Measurements from ENCODE around the gene MAPK6. TPM values are rescaled to one million over a fixed set of nuclear protein-coding genes. Genes with fewer than 3 reads are reported as not detected.

The MAPK6 gene
- total RNA-seq, 1 donor from 2014 or later, result 128 TPM

GRCh38 chr15:52083603-52084002 is 64.6 kb downstream of the MAPK6 start:
- no peak for DNase-seq (ENCODE audit: low spot score)
- Mint-ChIP-seq H3K36me3 (no peaks in the 10 kb centered on the region), H3K4me3 (no peak overlapping the region), H3K27ac (no peak overlapping the region), H3K9me3 (no peaks in the 10 kb centered on the region), H3K4me1 (peaks cover 5% of the 10 kb centered on the region), H3K27me3 (ENCODE audit: insufficient read depth, low read depth) (peaks cover 5% of the 10 kb centered on the region)
- H3K27me3 ChIP-seq, result no peaks in the 10 kb centered on the region
- H2AFZ ChIP-seq (replicated peaks), result no peak overlapping the region
- no peaks in the 10 kb centered on the region for H4K20me1 ChIP-seq (ENCODE audit: low read depth)
- peaks cover 14% of the 10 kb centered on the region for H3K4me1 ChIP-seq
- H3F3A ChIP-seq (ENCODE audit: low read depth), result no peaks in the 10 kb centered on the region
- TF ChIP-seq CTCF (IDR thresholded peaks at IDR 0.05) (no peak), EZH2 (IDR thresholded peaks at IDR 0.05) (no peak), EZH2phosphoT487 (IDR thresholded peaks at IDR 0.05) (no peak)
- H3K79me2 ChIP-seq (ENCODE audit: low read depth), result no peaks in the 10 kb centered on the region
- no peaks in the 10 kb centered on the region for H3K9me3 ChIP-seq (ENCODE audit: low read depth)
- no peak overlapping the region for H3K9ac ChIP-seq
- no peaks in the 10 kb centered on the region for H3K36me3 ChIP-seq
- H3K4me3 ChIP-seq, result no peak overlapping the region
- no peak overlapping the region for H3K4me2 ChIP-seq
- no peak overlapping the region for H3K27ac ChIP-seq

- no peaks in the 10 kb centered on the region for H3K36me3 ChIP-seq
- H3K4me3 Mint-ChIP-seq, result no peak overlapping the region
These were observed 66.3 kb downstream of the MAPK6 start for GRCh38 chr15:52085299-52085698.

DNA sequence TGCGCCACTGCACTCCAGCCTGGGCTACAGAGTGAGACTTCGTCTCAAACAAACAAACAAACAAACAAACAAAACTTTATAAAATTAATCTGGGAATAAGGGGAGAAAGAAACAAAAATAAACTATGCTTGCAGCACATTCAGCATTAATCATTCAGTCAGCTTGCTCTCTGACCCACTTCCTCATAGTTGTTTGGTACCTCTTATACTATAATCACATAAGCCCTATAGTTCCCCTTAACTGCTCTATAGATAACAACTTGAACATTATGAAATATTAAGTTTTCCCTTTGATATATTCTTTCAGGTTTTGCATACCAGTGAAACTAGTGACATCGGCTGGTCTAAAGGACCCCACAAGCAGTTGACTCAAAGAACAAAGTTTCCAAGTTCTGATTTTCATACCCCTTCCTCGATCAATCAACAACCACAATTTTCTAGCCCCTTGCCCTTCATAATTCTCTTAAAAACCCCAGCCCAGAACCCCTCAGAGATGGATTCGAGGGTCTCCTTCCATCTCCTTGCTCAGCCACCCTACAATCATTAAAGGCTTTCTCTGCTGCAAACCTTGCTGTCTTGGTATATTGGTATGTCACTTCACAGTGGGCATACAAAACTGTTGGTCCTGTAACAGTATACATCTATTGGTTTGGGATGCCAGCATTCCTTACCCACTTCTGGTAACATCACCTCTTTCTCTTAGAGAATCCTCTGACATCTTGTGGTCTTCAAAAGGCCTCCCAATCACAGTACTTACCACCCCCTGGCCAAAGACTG is 67.2 kb downstream of the MAPK6 start:
- no peaks in the 10 kb centered on the region for H3K36me3 Mint-ChIP-seq
- H3K79me2 ChIP-seq (ENCODE audit: low read depth), result no peaks in the 10 kb centered on the region
- H3K4me3 Mint-ChIP-seq, result no peak overlapping the region
- peaks cover 13% of the 10 kb centered on the region for H3K9me3 Mint-ChIP-seq
- H3K27me3 Mint-ChIP-seq (ENCODE audit: insufficient read depth, low read depth), result peaks cover 2% of the 10 kb centered on the region
- H3K27ac ChIP-seq, result no peak overlapping the region
- DNase-seq (ENCODE audit: low spot score), result no peak
- H3K4me1 Mint-ChIP-seq, result no peaks in the 10 kb centered on the region
- no peak overlapping the region for H3K9ac ChIP-seq
- no peak overlapping the region for H3K4me2 ChIP-seq
- peaks cover 7% of the 10 kb centered on the region for H3K4me1 ChIP-seq
- H3F3A ChIP-seq (ENCODE audit: low read depth), result no peaks in the 10 kb centered on the region
- H4K20me1 ChIP-seq (ENCODE audit: low read depth), result no peaks in the 10 kb centered on the region
- no peaks in the 10 kb centered on the region for H3K9me3 ChIP-seq (ENCODE audit: low read depth)
- H3K27me3 ChIP-seq, result no peaks in the 10 kb centered on the region
- TF ChIP-seq CTCF (IDR thresholded peaks at IDR 0.05) (no peak), EZH2 (IDR thresholded peaks at IDR 0.05) (no peak), EZH2phosphoT487 (IDR thresholded peaks at IDR 0.05) (no peak)
- H2AFZ ChIP-seq (replicated peaks), result no peak overlapping the region
- H3K27ac Mint-ChIP-seq, result no peak overlapping the region
- H3K36me3 ChIP-seq, result no peaks in the 10 kb centered on the region
- no peak overlapping the region for H3K4me3 ChIP-seq

More at GRCh38 chr15:52085299-52085698, 66.3 kb downstream of the MAPK6 start:
- Histone ChIP-seq H4K20me1 (ENCODE audit: low read depth) (no peaks in the 10 kb centered on the region), H3K79me2 (ENCODE audit: low read depth) (no peaks in the 10 kb centered on the region), H3K27ac (no peak overlapping the region), H3K27me3 (no peaks in the 10 kb centered on the region), H2AFZ (replicated peaks) (no peak overlapping the region), H3K4me3 (no peak overlapping the region), H3K4me2 (no peak overlapping the region), H3F3A (ENCODE audit: low read depth) (no peaks in the 10 kb centered on the region), H3K9me3 (ENCODE audit: low read depth) (no peaks in the 10 kb centered on the region), H3K9ac (no peak overlapping the region), H3K4me1 (peaks cover 14% of the 10 kb centered on the region)
- peaks cover 5% of the 10 kb centered on the region for H3K27me3 Mint-ChIP-seq (ENCODE audit: insufficient read depth, low read depth)
- DNase-seq (ENCODE audit: low spot score), result no peak
- peaks cover 8% of the 10 kb centered on the region for H3K9me3 Mint-ChIP-seq
- H3K4me1 Mint-ChIP-seq, result peaks cover 5% of the 10 kb centered on the region
- H3K27ac Mint-ChIP-seq, result no peak overlapping the region
- TF ChIP-seq CTCF (IDR thresholded peaks at IDR 0.05) (no peak), EZH2 (IDR thresholded peaks at IDR 0.05) (no peak), EZH2phosphoT487 (IDR thresholded peaks at IDR 0.05) (no peak)
- H3K36me3 Mint-ChIP-seq, result no peaks in the 10 kb centered on the region
